ENCODE data around the gene NUP214.
A peak's percentile ranks its signal among the peaks of the same experiment; 100 is the strongest.

NUP214 gene

GRCh38 chr9:131125288-131126058 lies at the start of gene NUP214:
Gene NUP214 (plus strand): TSS chr9:131125586. CDS start chr9:131125705, 119 bp downstream.
- peak; percentile 100 for DNase-seq (ENCODE audit: low read depth, low spot score)

- DNase-seq (ENCODE audit: low read depth, low spot score), result no peak
Observed at GRCh38 chr9:131076347-131077195, 48.8 kb upstream of the NUP214 start.

GRCh38 chr9:131078427-131079366 lies 46.7 kb upstream of the NUP214 start:
- DNase-seq (ENCODE audit: low read depth, low spot score), result no peak

GRCh38 chr9:131080589-131080988 lies 44.8 kb upstream of the NUP214 start:
- no peak for DNase-seq (ENCODE audit: low read depth, low spot score)

GRCh38 chr9:131081868-131082267 lies 43.5 kb upstream of the NUP214 start:
- DNase-seq (ENCODE audit: low read depth, low spot score), result no peak

GRCh38 chr9:131082774-131083512 lies 42.4 kb upstream of the NUP214 start:
- no peak for DNase-seq (ENCODE audit: low read depth, low spot score)

- DNase-seq (ENCODE audit: low read depth, low spot score), result no peak
Observed at GRCh38 chr9:131084661-131085369, 40.6 kb upstream of the NUP214 start.

- DNase-seq (ENCODE audit: low read depth, low spot score), result no peak
Observed at GRCh38 chr9:131085370-131086122, 39.8 kb upstream of the NUP214 start.

GRCh38 chr9:131087354-131087893 lies 38.0 kb upstream of the NUP214 start:
- no peak for DNase-seq (ENCODE audit: low read depth, low spot score)

GRCh38 chr9:131090025-131090787 lies 35.2 kb upstream of the NUP214 start:
- no peak for DNase-seq (ENCODE audit: low read depth, low spot score)

- DNase-seq (ENCODE audit: low read depth, low spot score), result no peak
Observed at GRCh38 chr9:131091352-131091992, 33.9 kb upstream of the NUP214 start.

GRCh38 chr9:131092030-131092429 lies 33.4 kb upstream of the NUP214 start:
- DNase-seq (ENCODE audit: low read depth, low spot score), result no peak

- DNase-seq (ENCODE audit: low read depth, low spot score), result no peak
Observed at GRCh38 chr9:131092548-131093440, 32.6 kb upstream of the NUP214 start.

GRCh38 chr9:131094015-131094414 lies 31.4 kb upstream of the NUP214 start:
- no peak for DNase-seq (ENCODE audit: low read depth, low spot score)

- no peak for DNase-seq (ENCODE audit: low read depth, low spot score)
Observed at GRCh38 chr9:131094622-131095021, 30.8 kb upstream of the NUP214 start.

GRCh38 chr9:131095666-131096268 lies 29.6 kb upstream of the NUP214 start:
- DNase-seq (ENCODE audit: low read depth, low spot score), result no peak

All from astrocyte of the hippocampus (primary cell).